HEK293 (cell line): ENCODE data around the gene IFNAR1.

Source experiments
- CTCF ChIA-PET: fragments of 350-600 bp; formaldehyde crosslinking; extraction: SDS; loops from one replicate; lab custom pipeline; 2021; ENCODE audit warnings: antibody characterized with exemption; lab: Yijun Ruan, JAX
- POLR2A ChIA-PET: fragments of 300-600 bp; formaldehyde crosslinking; extraction: SDS; loops from one replicate; lab custom pipeline; 2020; ENCODE audit warnings: antibody characterized with exemption, inconsistent platforms; lab: Yijun Ruan, JAX
- H3K27ac ChIP-seq: fragments of 200-500 bp; sonication (Bioruptor generic); 2 replicates; pipeline ENCODE4 v1.5.1; 2014; ENCODE audit warnings: low read depth, low read length, control low read depth, inconsistent platforms; ENCODE audit errors: extremely low read depth
- H3K36me3 ChIP-seq, 2 experiments: fragments of 200-500 bp in 1 of 2; sonication (Bioruptor generic) in 1 of 2; 1 replicate in 1 of 2; 2 replicates in 1 of 2; pipeline ENCODE4 v1.5.1; 2014 to 2017; ENCODE audit warnings: inconsistent platforms in 2 of 2, low read length in 2 of 2; ENCODE audit not compliant: control insufficient read depth in 2 of 2, insufficient read depth in 1 of 2
- H3K4me1 ChIP-seq: fragments of 200-500 bp; sonication (Bioruptor generic); 2 replicates; pipeline ENCODE4 v1.5.1; 2014; ENCODE audit warnings: mild to moderate bottlenecking, low read length, inconsistent platforms; ENCODE audit not compliant: control insufficient read depth, insufficient read depth
- H3K4me3 ChIP-seq: 2 replicates; pipeline ENCODE4 v1.5.1; 2011; ENCODE audit warnings: low read depth, mild to moderate bottlenecking, control low read depth, low read length, moderate library complexity
- H3K9me3 ChIP-seq: fragments of 200-500 bp; sonication (Bioruptor generic); 2 replicates; pipeline ENCODE4 v1.5.1; 2014; ENCODE audit warnings: low read depth, low read length, inconsistent platforms; ENCODE audit not compliant: control insufficient read depth, insufficient read depth
- CTCF ChIP-seq: fragments of 450-650 bp; formaldehyde crosslinking; IDR thresholded peaks from 2 replicates; pipeline ENCODE4 v1.5.1; 2016; ENCODE audit warnings: missing biosample characterization, missing genetic modification characterization
- GLI4 ChIP-seq: fragments of 450-650 bp; formaldehyde crosslinking; IDR thresholded peaks from 2 replicates; pipeline ENCODE4 v1.5.1; 2016; ENCODE audit warnings: missing biosample characterization, missing genetic modification characterization
- KLF10 ChIP-seq: fragments of 450-650 bp; IDR thresholded peaks from 2 replicates; pipeline ENCODE4 v1.5.1; 2018; ENCODE audit warnings: missing biosample characterization, mild to moderate bottlenecking, missing genetic modification characterization
- KLF8 ChIP-seq: fragments of 450-650 bp; formaldehyde crosslinking; IDR thresholded peaks from 2 replicates; pipeline ENCODE4 v1.5.1; 2016; ENCODE audit warnings: missing biosample characterization, missing genetic modification characterization
- SETDB1 ChIP-seq: IDR thresholded peaks from one replicate; pipeline ENCODE4 v1.6.1; 2017; ENCODE audit warnings: mild to moderate bottlenecking, low read length, moderate library complexity, mixed read lengths; ENCODE audit not compliant: insufficient read length
- WT1 ChIP-seq: fragments of 450-650 bp; formaldehyde crosslinking; IDR thresholded peaks from 2 replicates; pipeline ENCODE4 v1.5.1; 2016; ENCODE audit warnings: missing biosample characterization, missing genetic modification characterization
- ZBTB10 ChIP-seq: fragments of 450-650 bp; formaldehyde crosslinking; IDR thresholded peaks from 2 replicates; pipeline ENCODE4 v1.5.1; 2016; ENCODE audit warnings: missing biosample characterization, missing genetic modification characterization
- ZBTB11 ChIP-seq: fragments of 450-650 bp; formaldehyde crosslinking; conservative IDR thresholded peaks from 2 replicates; pipeline ENCODE4 v1.5.1; 2016; ENCODE audit warnings: low read depth, missing biosample characterization, missing genetic modification characterization
- ZBTB8A ChIP-seq: fragments of 450-650 bp; formaldehyde crosslinking; IDR thresholded peaks from 2 replicates; pipeline ENCODE4 v1.5.1; 2016; ENCODE audit warnings: missing biosample characterization, missing genetic modification characterization
- ZFP69B ChIP-seq: fragments of 450-650 bp; formaldehyde crosslinking; IDR thresholded peaks from 2 replicates; pipeline ENCODE4 v1.5.1; 2016; ENCODE audit warnings: missing biosample characterization, missing genetic modification characterization
- ZNF121 ChIP-seq: fragments of 450-650 bp; formaldehyde crosslinking; IDR thresholded peaks from 2 replicates; pipeline ENCODE4 v1.5.1; 2016; ENCODE audit warnings: missing biosample characterization, missing genetic modification characterization
- ZNF132 ChIP-seq: fragments of 450-650 bp; formaldehyde crosslinking; IDR thresholded peaks from 2 replicates; pipeline ENCODE4 v1.5.1; 2017; ENCODE audit warnings: missing biosample characterization, missing genetic modification characterization, borderline replicate concordance
- ZNF138 ChIP-seq: fragments of 450-650 bp; formaldehyde crosslinking; IDR thresholded peaks from 2 replicates; pipeline ENCODE4 v1.5.1; 2016; ENCODE audit warnings: missing biosample characterization, missing genetic modification characterization, borderline replicate concordance
- ZNF155 ChIP-seq: fragments of 450-650 bp; formaldehyde crosslinking; IDR thresholded peaks from 2 replicates; pipeline ENCODE4 v1.5.1; 2016; ENCODE audit warnings: missing biosample characterization, missing genetic modification characterization
- ZNF18 ChIP-seq: fragments of 450-650 bp; formaldehyde crosslinking; IDR thresholded peaks from 2 replicates; pipeline ENCODE4 v1.5.1; 2016; ENCODE audit warnings: missing biosample characterization, missing genetic modification characterization
- ZNF202 ChIP-seq: fragments of 450-650 bp; formaldehyde crosslinking; IDR thresholded peaks from 2 replicates; pipeline ENCODE4 v1.5.1; 2016; ENCODE audit warnings: missing biosample characterization, missing genetic modification characterization, borderline replicate concordance
- ZNF223 ChIP-seq: fragments of 450-650 bp; formaldehyde crosslinking; IDR thresholded peaks from 2 replicates; pipeline ENCODE4 v1.5.1; 2016; ENCODE audit warnings: missing biosample characterization, missing genetic modification characterization
- ZNF311 ChIP-seq: fragments of 450-650 bp; formaldehyde crosslinking; IDR thresholded peaks from 2 replicates; pipeline ENCODE4 v1.5.1; 2017; ENCODE audit warnings: missing biosample characterization, missing genetic modification characterization, borderline replicate concordance
- ZNF404 ChIP-seq: fragments of 450-650 bp; formaldehyde crosslinking; IDR thresholded peaks from 2 replicates; pipeline ENCODE4 v1.5.1; 2017; ENCODE audit warnings: missing biosample characterization, missing genetic modification characterization
- ZNF488 ChIP-seq: fragments of 450-650 bp; formaldehyde crosslinking; IDR thresholded peaks from 2 replicates; pipeline ENCODE4 v1.5.1; 2016; ENCODE audit warnings: missing biosample characterization, missing genetic modification characterization
- ZNF792 ChIP-seq: fragments of 450-650 bp; formaldehyde crosslinking; IDR thresholded peaks from 2 replicates; pipeline ENCODE4 v1.5.1; 2016; ENCODE audit warnings: missing biosample characterization, missing genetic modification characterization

The IFNAR1 gene

GRCh38 chr21:33374450-33375096, 49.8 kb downstream of the IFNAR1 start (continued):
- TF ChIP-seq CTCF: peak; percentile 39; the same call in 1 of the 2 replicates
- TF ChIP-seq ZBTB8A (tag by site-specific recombination): no peak
- no peak for TF ChIP-seq GLI4 (tag by site-specific recombination)
- no peak for TF ChIP-seq ZNF138 (tag by site-specific recombination)
- no peak for TF ChIP-seq ZNF132 (tag by site-specific recombination)
- no peak for TF ChIP-seq ZFP69B
- TF ChIP-seq ZBTB10 (tag by site-specific recombination): no peak
- no peak for TF ChIP-seq ZNF404 (tag by site-specific recombination)
- 0 out of 2 replicates have a peak, but pooled peaks have one; percentile 30 for TF ChIP-seq KLF10 (tag by site-specific recombination)
- no peak for TF ChIP-seq ZNF202

GRCh38 chr21:33375101-33375644, 50.4 kb downstream of the IFNAR1 start:
- H3K27ac ChIP-seq: no peak overlapping the region
- H3K4me3 ChIP-seq: no peak overlapping the region
- peak; percentile 21; the same call in 1 of the 2 replicates for TF ChIP-seq ZNF121 (tag by site-specific recombination)
- TF ChIP-seq WT1 (tag by site-specific recombination): peak; percentile 15; the same call in 1 of the 2 replicates
- no peak for TF ChIP-seq ZNF223 (tag by site-specific recombination)
- no peak for TF ChIP-seq KLF8 (tag by site-specific recombination)
- H3K36me3 ChIP-seq: no peaks in the 10 kb centered on the region
- H3K4me1 ChIP-seq: peaks cover 3% of the 10 kb centered on the region
- ChIA-PET POLR2A (interaction anchor here (0.6 kb wide), 1 partner anchor 29 kb away, joined by 4 read pairs; no protein-coding TSS in a partner anchor), CTCF (interaction anchor here (0.6 to 4.6 kb wide), 14 partner anchors 9 to 568 kb away, joined by 3 to 29 read pairs (median 4); no protein-coding TSS in a partner anchor)
- H3K9me3 ChIP-seq: no peaks in the 10 kb centered on the region

- H3K36me3 ChIP-seq: no peaks in the 10 kb centered on the region
- H3K4me1 ChIP-seq: peaks cover 7% of the 10 kb centered on the region
- ChIA-PET CTCF (interaction anchor here (0.5 to 4.6 kb wide), 9 partner anchors 9 to 1566 kb away, joined by 3 to 29 read pairs (median 4); no protein-coding TSS in a partner anchor), POLR2A (interaction anchor here (1.2 kb wide), 1 partner anchor 27 kb away, joined by 3 read pairs; no protein-coding TSS in a partner anchor)
- no peaks in the 10 kb centered on the region for H3K9me3 ChIP-seq
- H3K27ac ChIP-seq: no peak overlapping the region
- H3K4me3 ChIP-seq: no peak overlapping the region
- TF ChIP-seq ZNF792 (tag by site-specific recombination) (no peak), ZNF155 (tag by site-specific recombination) (no peak), ZBTB11 (tag by site-specific recombination) (no peak), ZNF18 (tag by site-specific recombination) (no peak), SETDB1 (no peak), GLI4 (tag by site-specific recombination) (no peak), ZBTB8A (tag by site-specific recombination) (no peak), ZNF311 (tag by site-specific recombination) (no peak), ZNF488 (tag by site-specific recombination) (no peak)
Observed at GRCh38 chr21:33377221-33377920, 52.6 kb downstream of the IFNAR1 start.
